GM21529 (cell line): Measurements from ENCODE around the gene SLC45A1.
A peak's percentile ranks its signal among the peaks of the same experiment; 100 is the strongest.
"Not testable (repeated sequence)": the region's sequence is repeated elsewhere in the genome, so short reads cannot be mapped to it uniquely, and the experiment has no call there.

Experiments
- ATAC-seq: cut with Tn5 transposase; IDR thresholded peaks from one replicate; pipeline ENCODE4 v1.9.1; 2021; ENCODE audit not compliant: unreplicated experiment

Gene SLC45A1

DNA sequence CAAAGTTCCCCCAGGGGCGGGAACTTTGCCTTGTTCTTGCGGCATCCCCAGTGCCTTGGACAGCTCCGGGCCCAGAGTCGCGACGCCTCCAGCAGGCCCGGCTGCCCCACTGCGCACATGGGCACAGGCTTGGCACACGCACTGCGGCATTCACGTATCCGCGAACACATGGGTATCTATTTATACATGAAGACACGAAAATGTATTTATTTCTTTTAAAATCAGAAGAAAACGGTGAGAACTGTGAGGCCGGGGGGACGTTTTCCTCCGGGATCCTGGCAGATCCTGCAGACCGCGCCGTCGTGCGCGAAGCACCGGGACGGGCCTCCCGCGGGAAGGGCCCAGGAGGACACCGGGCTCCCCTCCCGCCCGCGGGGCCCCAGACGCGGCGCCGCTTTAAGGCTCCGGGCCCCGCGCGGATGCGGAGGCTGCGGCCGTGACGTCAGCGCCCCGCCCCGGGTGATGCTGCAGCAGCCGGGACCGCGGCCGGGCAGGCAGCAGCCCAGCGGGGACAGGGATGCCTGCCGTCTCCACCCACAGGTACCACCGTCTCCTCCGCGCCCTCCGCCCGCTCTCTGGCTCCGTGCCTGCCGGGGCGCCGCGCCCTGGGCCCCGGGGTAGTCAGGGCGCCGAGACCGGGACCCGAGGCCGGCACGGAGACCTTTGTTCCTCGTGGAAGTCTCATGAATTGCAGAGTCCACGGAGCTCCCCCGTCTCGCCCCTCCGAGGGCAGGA, at the start of gene SLC45A1:
SLC45A1 (plus strand) TSS at position 468 of the 735 bp plus-strand sequence. CDS start 6,216 bp downstream, outside the sequence.
- ATAC-seq, result peak; percentile 67

DNA sequence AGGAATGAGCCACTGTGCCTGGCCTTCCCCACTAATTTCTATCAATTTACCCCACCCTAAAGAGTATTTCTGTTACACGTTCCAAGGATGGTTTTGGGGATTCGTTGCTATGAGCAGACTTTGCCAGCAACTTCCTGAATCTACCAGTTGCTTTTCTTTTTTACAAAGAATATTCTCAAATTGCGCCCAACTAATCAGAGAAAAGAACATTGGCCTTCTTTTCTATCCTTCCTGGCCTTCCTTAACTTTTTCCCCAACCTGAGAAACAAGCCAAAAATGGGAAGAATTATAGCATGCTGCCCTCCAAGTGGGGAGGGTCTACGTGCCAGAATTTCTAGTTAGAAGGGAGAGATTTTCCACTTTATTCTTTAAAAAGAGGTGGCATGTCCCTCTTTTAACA, 44.9 kb upstream of the SLC45A1 start:
- no peak for ATAC-seq

DNA sequence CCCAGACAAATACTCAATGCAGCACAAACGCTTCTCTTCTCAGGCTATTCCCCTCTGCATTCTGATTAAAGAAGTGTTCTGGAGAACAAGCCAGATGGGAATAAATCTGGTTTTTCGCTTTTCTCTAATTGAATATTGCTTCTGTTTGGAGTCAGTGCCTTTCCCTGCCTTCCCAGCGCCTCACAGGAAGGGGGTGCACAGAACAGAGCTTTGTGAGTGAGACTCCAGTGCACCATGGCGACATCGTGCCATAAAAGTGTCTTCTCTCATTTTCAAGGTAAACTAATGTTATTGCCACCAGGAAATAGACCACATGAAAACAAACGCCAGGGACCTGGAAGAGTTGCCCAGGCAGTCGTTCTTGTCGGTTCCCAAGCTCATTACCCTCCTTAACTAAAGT, 43.6 kb upstream of the SLC45A1 start:
- ATAC-seq, result no peak

DNA sequence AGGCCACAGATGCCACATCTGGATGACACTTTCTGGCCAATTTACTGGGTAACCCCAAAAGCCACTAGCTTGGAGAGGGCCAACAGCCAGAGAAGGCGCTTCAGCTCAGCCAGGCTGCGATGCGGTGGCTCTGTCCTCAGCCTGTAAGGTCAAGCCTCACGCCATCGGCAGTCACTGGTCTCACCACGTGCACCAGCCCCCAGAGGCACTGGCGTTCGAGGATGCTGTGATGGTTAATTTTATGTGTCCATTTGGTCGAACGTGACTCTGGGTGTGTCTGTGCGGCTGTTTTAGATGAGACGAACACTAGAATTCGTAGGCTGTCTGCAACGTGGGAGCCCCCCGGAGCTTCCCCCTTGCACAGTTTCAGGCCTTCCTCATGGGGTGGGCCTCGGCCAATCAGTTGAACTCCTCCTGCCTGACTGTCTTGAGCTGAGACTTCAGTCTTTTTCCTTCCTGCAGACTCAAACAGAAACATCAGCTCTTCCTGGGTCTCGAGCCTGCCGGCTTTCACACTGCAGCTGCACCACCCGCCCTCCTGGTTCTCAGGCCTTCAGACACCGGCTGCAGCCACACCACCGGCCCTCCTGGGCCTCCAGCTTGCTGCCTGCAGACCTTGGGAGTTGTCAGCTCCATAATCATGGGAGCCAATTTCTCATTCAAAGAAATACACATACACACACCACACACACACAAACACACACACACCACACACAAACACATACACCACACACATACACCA, 41.6 kb upstream of the SLC45A1 start:
- no peak for ATAC-seq

DNA sequence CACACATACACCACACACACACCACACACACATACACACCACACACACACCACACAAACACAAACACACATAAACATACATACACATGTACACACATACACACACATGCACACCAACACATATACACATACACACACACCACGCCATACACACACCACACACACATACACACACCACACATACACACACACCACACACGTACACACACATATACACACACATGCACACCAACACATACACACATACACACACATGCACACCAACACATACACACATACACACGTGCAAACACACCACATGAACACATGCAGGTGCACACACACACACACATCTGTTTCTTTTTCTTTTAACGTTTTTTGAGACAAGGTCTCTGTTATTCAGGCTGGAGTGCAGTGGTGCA, 41.0 kb upstream of the SLC45A1 start:
- no peak for ATAC-seq

DNA sequence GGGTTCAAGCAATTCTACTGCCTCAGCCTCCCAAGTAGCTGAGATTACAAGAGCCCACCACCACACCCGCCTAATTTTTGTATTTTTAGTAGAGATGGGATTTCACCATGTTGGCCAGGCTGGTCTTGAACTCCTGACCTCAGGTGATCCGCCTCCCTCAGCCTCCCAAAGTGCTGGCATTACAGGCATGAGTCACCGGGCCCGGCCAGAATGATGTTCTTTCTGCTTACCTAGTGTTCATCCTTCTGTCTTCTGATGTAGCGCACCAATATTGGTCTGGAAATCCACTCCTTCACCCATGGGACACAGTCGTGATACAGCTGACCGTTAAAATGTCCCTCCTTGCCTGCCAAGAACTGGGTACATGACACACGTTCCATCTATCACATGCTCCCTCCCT, 39.2 kb upstream of the SLC45A1 start:
- ATAC-seq, result not testable (repeated sequence)

DNA sequence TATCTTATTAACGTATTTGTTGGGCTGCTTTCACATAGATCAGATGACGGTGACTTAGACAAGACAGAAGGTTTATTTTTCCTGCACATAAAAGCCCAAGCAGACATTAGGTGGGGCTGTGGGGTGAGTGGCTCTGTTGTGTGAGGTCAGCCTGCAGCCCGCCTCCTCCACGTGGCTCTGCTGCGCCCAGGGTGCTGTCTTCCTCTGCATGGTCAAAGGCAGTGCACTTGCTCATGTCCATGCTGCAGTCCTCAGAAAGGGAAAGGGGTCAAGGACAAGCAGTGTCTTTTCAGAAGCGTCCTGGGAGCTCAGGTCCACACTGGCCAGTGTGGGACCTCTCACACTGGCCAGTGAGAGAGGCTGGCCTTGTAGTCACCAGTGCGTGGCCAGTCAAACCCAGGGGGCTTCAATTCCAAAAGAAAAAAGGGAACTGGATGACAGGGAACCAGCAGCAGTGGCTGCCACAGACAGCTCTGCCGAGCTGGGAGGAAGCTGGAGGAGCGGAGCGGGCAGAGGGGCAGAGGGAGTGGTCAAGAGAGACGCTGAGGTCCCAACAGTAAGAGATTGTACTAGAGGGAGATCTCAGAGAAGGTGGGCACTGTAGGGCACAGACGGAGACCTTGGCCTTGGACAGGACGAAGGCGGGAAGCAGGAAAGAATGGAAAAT, 35.9 kb upstream of the SLC45A1 start:
- ATAC-seq, result no peak

DNA sequence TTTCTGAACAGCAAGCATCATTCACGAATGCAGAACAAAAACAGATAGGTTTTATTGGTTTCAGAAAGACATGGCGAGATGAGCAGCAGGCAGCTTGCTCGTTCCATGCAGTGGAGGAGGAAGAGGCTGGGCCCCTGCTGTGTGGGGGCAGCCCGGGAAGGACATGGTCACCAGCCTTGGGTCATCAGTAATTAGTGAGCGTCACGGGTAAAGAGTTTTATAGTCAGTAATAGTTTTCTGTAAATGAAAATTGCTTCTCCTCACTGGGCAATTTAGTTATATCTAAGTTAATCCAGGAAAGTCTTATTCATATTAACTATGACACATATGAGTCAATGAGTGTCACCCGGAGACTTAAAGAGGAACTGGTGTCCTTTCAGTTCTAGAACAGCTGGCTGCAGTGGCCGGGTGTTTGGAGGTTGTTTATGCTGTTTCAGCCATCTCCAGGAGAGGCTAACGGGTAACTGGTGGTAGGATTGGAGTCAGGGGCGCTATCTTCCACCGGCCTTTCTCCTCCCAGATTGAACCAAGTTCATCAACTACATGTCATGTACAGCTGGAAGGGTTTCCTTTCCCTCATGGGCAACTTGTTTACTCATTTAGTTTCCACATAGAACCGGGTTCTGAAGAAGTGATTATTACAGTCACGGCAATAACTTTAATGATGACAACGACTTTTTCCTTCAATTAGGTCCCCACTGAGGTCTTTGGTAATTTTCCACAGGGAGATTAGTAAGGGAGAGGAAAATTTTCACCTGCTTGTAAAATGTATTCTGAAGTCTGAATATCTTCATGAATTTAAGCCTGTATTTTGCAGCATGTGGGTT, 34.6 kb upstream of the SLC45A1 start:
- ATAC-seq, result peak; percentile 90

DNA sequence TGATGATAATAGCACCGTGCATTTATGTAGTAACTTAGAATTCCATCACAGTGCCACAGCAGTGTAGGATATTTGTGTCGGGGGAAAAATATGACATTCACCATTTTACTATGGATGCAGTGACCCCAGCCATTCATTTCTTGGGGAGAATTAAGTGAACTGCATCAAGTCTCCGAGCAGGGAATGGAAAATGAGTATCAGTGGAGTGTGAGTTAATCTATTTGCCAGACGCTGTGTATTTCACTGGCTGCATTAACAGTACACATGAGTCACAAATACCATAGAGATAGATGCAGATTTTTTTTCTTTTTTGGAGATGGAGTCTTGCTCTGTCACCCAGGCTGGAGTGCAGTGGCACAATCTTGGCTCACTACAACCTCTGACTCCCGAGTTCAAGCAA, 33.8 kb upstream of the SLC45A1 start:
- ATAC-seq, result no peak

DNA sequence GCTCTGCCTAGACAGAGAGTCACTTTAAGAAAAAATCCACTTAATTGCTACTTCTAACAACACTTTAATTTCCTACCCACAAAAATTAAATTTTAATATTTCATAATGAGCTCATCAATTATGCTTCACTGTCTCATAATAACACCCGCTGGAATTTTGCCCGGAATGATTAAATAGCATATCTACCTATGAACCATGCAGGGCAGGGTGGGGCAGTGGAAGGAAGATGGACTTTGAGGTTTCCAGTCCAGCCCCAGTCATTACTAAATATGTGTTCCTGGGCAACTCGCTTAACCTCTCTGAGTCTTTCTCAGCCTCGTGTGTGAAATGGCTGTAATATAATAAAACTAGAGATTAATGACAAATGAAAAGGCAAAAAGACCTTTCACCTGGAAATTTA, 32.8 kb upstream of the SLC45A1 start:
- ATAC-seq, result no peak

DNA sequence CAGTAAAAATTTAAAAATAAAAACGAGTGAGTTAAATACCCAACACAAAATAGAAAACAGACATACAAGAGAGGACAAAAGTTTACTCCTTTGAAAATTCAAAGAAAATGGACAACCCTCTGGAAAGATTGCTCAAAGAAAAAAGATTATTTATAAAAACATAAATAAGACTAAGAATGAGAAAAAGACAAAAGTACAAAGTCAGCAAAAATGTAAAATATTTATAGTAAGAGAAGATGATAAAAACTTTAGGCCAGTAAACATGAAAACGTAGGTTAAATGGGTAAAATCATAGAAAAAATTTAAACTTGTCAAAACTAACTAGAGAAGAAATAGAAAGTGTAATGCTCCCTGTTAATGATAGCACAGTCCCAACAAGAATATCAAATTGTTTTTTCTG, 31.9 kb upstream of the SLC45A1 start:
- ATAC-seq, result no peak

DNA sequence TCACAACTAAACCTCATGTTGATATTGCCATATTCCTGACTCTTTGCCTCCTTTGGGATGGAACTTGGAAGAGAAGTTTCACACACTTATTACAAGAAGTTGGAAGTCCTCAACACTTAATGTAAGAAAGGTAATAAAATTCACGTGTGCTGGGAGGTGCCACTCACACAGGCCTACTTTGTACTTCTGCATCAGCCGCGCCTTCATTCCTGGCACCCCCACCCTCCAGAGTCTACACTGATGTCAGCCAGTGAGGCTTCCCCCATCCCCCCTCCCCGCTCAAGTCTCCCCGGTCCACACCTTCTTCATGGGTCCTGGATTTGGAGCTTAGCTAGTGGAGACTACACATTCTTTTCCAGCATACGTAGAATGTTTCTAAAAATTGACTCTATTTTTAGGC, 24.8 kb upstream of the SLC45A1 start:
- ATAC-seq, result no peak

DNA sequence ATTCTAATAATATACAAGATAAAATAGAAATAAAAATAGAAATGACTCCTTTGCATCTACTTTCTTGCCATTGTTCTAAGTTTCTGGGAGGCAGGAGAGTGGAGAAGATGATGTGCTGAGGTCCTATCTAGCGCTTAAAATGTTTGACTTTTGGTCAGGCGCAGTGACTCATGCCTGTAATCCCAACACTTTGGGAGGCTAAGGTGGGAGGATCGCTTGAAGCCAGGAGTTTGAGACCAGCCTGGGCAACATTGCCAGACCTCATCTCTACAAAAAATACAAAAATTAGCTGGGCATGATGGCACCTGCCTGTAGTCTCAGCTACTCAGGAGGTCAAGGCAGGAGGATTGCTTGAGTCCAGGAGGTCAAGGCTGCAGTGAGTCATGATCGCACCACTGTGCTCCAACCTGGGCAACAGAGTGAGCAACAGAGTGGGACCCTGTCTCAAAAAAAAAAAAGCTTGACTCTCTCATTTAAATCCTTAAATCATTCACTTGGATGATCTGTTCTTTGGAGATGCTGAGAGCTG, 24.2 kb upstream of the SLC45A1 start:
- ATAC-seq, result no peak

DNA sequence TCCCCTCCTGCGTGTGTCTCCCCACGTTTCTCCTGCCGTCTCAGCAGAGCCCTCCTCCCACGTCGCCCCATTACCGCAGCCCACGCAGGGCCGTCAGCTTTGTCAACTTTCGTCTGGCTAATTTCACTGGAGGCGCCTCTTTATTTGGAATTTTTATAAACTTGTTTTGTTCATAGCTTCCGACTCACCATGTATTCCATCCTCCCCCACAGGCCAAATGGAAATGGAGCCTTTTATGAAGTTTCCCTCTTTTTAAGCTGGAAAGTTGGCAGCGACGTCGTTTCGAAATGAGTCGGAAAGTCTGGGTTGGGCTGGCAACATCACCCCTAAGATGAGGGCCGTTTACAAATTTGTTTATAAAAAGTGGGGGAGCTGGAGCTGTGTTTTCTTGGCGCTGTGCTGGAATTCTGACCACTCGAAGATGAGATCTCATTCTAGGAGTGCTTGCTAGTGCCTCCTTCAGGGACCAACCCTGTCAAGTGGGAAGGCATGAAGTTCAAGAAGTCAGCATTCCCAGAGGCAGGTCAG, 23.7 kb upstream of the SLC45A1 start:
- no peak for ATAC-seq

DNA sequence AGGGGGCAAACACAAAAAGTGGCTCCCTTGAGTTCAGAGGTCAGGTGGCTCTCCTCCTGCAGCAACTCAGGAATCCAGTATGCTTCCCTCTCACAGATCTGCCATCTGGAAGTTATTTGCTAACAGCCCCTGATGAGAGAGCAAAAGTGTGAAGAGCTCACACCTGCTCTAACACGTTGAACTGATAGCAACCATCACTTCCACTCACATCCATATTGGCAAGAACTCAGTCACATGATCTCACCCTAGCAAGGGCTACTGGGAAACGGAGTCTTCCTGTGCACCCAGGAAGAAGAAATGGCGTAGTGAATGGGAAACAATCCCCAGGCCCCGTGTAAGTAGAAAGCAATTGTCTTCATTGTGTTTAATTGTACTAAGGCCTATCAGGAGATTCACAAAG, 20.7 kb upstream of the SLC45A1 start:
- ATAC-seq, result no peak

DNA sequence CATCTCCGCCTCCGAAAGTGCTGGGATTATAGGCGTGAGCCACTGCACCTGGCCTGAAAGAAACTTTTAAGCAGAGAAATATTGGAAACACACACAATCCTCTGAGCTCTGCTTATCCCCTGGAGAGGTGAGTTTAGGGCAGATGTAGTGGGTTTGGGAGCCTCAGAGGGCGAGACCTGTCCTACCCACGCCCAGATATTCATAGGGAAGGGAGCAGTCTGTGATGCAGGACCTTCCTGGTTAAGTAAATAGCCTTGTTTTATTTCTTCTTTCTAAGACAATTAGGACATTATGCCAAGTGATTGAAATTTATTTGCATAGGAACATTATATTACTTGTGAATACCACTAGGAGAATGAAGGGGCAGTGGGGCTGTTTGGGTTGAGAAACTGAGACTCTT, 18.0 kb upstream of the SLC45A1 start:
- no peak for ATAC-seq

DNA sequence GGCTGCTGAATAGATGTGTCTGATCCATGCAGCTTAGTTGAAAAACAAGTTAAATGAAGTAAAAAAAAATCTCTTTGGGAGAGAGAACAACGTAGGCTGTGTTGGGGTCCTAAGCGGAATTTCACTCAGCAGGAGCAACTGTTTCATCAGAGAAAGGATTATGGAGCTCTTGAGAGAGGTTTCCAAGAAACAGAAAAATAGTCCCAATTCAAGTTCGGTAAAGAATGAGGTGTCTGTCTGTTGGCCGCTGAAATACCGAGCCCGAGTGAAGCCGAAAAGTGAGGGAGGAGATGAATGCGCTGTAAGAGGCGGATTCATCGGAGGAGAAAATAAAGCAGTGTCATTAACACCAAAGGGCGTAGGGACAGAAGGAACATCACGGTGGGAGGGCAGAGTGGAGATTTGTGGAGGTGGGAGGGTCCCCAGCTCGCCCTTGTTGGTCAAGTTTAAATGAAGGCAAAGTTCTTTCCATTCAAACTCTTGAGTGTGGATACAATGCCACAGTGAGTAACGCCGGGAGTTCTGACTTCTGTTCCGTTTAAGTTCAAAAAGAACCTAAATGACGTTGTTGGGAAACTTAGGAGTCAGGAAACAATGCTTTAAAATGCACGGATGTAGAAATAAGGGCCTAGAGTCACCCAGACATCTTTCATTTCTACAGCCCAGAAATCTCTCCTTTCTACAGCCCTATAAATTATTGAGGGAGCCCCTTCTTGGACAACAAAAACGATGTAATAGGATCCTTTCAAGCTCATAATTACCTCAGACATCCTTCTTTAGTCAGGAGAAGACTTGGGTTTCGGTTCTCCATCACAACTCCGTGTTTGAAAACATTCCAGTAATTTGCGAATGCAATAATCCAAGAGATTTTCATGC, 15.6 kb upstream of the SLC45A1 start:
- ATAC-seq, result no peak

DNA sequence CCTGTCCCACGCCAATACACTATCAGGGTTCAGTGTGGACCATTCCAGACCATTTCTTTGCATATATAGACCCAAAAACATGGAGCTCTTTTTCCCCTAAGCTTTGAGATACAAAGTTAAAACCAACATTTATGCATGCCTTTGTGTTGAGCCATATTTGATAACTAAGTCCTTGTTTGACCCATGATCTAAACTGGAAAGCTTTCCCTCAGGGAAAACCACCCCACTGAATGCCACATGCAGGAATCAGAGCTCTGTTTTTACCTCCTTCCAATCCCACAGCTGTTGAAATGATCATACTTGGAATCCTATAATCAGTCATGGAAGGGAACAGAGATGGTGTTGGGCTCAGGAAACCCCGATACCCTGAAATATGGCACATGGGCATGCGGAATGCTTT, 14.8 kb upstream of the SLC45A1 start:
- ATAC-seq, result no peak

DNA sequence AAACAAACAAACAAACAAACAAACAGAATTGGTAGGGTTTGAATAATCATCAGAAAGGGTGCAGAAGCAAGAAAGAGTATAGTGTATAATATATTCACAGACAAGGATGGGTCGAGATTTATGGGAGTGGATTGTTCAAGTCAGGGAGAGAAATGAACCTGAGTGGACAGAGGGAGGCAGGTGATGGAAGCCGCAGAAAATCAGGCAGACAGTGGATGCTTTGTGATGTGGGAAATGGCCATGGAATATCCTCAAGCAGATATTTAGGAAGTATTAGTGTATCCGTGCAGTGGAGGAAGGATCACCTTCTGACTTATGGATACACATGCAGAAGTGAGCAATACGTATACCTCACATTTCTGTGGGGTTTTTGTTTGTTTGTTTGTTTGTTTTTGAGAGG, 14.0 kb upstream of the SLC45A1 start:
- ATAC-seq, result no peak

DNA sequence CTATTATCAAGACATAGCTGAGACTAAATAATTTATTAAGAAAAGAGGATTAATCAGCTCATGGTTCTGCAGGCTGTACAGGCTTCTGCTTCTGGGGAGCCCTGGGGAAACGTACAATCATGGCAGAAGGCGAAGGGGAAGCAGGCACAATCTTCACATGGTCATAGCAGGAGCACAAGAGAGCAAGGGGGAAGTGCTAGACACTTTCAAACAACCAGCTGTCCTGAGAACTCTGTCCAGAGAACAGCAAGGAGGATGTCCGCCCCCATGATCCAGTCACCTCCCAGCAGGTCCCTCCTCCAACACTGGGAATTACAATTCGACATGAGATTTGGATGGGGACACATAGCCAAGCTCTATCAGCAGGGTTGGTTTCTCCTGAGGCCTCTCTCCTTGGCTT, 10.3 kb upstream of the SLC45A1 start:
- no peak for ATAC-seq
